ENCODE data around the gene CSKMT. TPM values are rescaled to one million over a fixed set of nuclear protein-coding genes. Genes with fewer than 3 reads are reported as not detected.

The CSKMT gene
- total and polyA plus RNA-seq, 4 donors, result 5.3 to 37.1 (median 15.4) TPM

DNA sequence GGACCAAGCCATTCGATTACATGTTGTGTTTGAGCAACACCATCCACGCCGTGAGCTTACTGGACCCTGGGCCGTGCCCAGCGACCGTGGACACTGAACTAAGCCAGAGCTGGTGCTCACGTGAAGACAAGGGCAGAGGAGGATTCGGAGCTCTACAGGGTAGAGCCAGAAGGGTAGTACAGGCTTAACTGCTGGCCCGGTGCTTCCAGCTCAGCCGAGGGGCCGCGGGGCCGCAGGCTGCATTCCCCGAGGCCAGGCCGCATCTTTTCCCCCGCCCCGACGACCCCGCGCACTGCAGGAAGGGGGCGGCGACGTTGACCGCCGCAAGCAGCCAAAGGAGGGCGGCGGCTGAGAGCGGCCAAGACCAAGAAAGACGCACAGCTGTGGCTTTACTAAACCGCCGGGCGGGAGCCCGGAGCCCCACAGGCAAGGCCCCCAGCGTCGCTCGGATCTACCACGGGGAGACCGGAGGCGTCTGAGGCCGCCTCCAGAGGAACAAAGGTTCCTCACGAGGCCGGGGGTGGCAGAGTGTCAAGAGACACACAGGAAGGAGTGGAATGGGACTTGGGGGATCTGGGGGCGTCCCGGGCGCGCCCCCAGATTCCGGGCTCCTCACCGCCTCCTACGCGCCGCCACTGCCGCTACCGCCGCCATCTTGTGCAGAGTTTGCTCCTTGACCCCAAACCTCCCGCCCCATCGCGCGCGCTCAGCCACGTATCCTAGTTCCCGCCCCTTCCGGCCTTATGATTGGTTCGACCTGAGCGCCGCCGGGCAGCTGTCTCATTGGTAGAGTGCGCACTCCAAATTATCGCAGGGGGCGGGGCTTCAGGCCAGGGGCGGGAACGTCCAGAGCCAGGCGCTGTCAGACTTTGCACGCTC is 18.9 kb upstream of the CSKMT start, which contains the start of gene GANAB:
GANAB (minus strand) TSS at position 668 of the 879 bp plus-strand sequence; CDS start at position 654, 14 bp downstream.
- no peaks in the 10 kb centered on the region for H3K27me3 ChIP-seq (ENCODE audit: control insufficient read depth in 3 of 3, insufficient read depth in 3 of 3, low read length in 2 of 3)
- peak; percentile 98 for ATAC-seq (ENCODE audit: insufficient read depth, low FRiP score)

DNA sequence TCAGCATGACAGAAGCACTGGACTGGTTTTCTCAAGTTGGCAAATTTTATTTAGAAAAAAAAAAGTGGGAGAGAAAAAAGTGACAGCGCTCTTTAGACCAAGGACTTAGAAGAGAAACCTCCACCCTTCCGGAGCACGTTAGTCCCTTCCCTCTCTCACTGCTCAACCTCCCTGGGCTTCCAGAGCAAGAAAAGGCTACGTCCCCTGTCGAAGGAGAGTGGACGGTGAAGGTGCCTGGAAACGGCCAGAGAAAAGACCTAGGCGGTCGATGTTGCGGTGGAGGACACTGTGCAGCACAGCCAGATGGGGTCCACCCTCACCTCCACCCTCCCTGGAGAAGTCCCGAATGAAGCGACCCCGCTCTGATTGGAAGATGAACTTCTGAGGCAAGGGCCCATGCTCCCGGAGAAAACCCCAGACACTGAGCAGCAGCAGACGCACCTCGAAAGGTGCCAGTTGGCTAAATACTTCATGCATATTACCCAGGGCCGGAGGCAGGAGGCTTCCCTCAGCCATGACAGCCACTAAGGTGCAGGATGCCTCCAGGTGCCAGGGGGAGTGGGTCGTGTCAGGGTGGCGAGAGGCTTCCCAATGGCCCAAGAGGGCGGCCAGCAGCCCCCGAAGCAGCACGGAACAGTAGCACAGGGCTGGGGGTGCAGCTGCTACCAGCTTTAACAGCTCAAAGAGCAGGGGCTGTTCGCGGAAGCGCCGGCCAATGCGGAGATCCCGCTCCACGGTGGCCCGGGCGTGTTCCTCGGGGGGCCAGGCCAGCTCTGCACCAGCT is 18.1 kb upstream of the CSKMT start:
- Histone ChIP-seq H3K27me3 (ENCODE audit: control insufficient read depth in 3 of 3, insufficient read depth in 3 of 3, low read length in 2 of 3) (no peaks in the 10 kb centered on the region), H3K9me3 (ENCODE audit: control insufficient read depth in 4 of 4, insufficient read depth in 3 of 4, low read length in 3 of 4) (no peaks in the 10 kb centered on the region), H3K27ac (ENCODE audit: low read depth in 1 of 2, low read length in 1 of 2) (peak overlapping the region in 1 of 2 donors; percentile 55), H3K36me3 (ENCODE audit: control insufficient read depth in 4 of 4, insufficient read depth in 4 of 4, low read length in 4 of 4) (peaks cover 0 to 24% (median 18%) of the 10 kb centered on the region in 4 donors), H3K4me3 (no peak overlapping the region), H3K9ac (ENCODE audit: insufficient read depth in 1 of 2, low read length in 2 of 2) (peak overlapping the region in 1 of 2 donors; percentile 23), H3K4me1 (ENCODE audit: control insufficient read depth in 5 of 5, insufficient read depth in 5 of 5, low read length in 5 of 5) (peaks cover 0 to 20% (median 6%) of the 10 kb centered on the region in 5 donors)
- TF ChIP-seq, protein P1, sequence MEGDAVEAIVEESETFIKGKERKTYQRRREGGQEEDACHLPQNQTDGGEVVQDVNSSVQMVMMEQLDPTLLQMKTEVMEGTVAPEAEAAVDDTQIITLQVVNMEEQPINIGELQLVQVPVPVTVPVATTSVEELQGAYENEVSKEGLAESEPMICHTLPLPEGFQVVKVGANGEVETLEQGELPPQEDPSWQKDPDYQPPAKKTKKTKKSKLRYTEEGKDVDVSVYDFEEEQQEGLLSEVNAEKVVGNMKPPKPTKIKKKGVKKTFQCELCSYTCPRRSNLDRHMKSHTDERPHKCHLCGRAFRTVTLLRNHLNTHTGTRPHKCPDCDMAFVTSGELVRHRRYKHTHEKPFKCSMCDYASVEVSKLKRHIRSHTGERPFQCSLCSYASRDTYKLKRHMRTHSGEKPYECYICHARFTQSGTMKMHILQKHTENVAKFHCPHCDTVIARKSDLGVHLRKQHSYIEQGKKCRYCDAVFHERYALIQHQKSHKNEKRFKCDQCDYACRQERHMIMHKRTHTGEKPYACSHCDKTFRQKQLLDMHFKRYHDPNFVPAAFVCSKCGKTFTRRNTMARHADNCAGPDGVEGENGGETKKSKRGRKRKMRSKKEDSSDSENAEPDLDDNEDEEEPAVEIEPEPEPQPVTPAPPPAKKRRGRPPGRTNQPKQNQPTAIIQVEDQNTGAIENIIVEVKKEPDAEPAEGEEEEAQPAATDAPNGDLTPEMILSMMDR (IDR thresholded peaks at IDR 0.05; ENCODE audit: control extremely low read depth, extremely low read depth), result no peak
- WGBS, 2 donors, result 66 to 73% methylated on average over 32 of the region's 32 CpGs
- no peak for DNase-seq
- no peak for ATAC-seq (ENCODE audit: insufficient read depth, low FRiP score)

More for the DNA sequence above, 18.9 kb upstream of the CSKMT start, which contains the start of gene GANAB:
- DNase-seq, result peak; percentile 99
- H3K4me3 ChIP-seq, result peak within 1 kb of the TSS; percentile 81
- H3K27ac ChIP-seq (ENCODE audit: low read depth in 1 of 2, low read length in 1 of 2), result peak within 1 kb of the TSS; percentile 92
- no peaks in the 10 kb centered on the region for H3K9me3 ChIP-seq (ENCODE audit: control insufficient read depth in 4 of 4, insufficient read depth in 3 of 4, low read length in 3 of 4)
- 0% methylated on average over 72 to 73 of the region's 73 CpGs for WGBS, 2 donors
- peak within 1 kb of the TSS; percentile 80 to 89 for H3K9ac ChIP-seq (ENCODE audit: insufficient read depth in 1 of 2, low read length in 2 of 2)
- peaks cover 0 to 24% (median 18%) of the 10 kb centered on the region in 4 donors for H3K36me3 ChIP-seq (ENCODE audit: control insufficient read depth in 4 of 4, insufficient read depth in 4 of 4, low read length in 4 of 4)
- H3K4me1 ChIP-seq (ENCODE audit: control insufficient read depth in 5 of 5, insufficient read depth in 5 of 5, low read length in 5 of 5), result peaks cover 0 to 14% (median 6%) of the 10 kb centered on the region in 5 donors
- TF ChIP-seq, protein P1 (IDR thresholded peaks at IDR 0.05; ENCODE audit: control extremely low read depth, extremely low read depth), result no peak

DNA sequence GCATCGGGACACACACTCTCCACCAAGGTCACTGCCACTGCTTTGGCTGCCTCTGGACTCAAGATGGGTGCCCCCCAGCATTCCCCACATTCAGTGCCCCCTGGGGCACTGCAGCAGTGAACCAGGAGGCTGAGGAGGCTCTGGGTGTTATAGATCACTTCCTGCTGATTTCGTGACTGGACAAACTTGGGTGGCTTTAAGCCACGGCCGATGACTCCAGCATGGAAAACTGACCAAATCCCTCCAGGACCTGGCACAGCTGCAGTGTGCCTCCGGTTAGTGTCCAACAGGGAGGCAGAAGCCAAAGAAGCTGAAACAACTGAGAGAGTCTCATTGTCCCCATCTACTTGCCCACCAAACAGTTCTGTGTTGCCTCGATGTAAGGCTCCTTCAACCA is 17.5 kb upstream of the CSKMT start:
- H3K27me3 ChIP-seq (ENCODE audit: control insufficient read depth in 3 of 3, insufficient read depth in 3 of 3, low read length in 2 of 3), result no peaks in the 10 kb centered on the region
- peaks cover 0 to 24% (median 18%) of the 10 kb centered on the region in 4 donors for H3K36me3 ChIP-seq (ENCODE audit: control insufficient read depth in 4 of 4, insufficient read depth in 4 of 4, low read length in 4 of 4)
- no peaks in the 10 kb centered on the region for H3K9me3 ChIP-seq (ENCODE audit: control insufficient read depth in 4 of 4, insufficient read depth in 3 of 4, low read length in 3 of 4)
- no peak overlapping the region for H3K4me3 ChIP-seq
- DNase-seq (no peak), ATAC-seq (ENCODE audit: insufficient read depth, low FRiP score) (no peak)
- peaks cover 0 to 25% (median 6%) of the 10 kb centered on the region in 5 donors for H3K4me1 ChIP-seq (ENCODE audit: control insufficient read depth in 5 of 5, insufficient read depth in 5 of 5, low read length in 5 of 5)
- H3K9ac ChIP-seq (ENCODE audit: insufficient read depth in 1 of 2, low read length in 2 of 2), result no peak overlapping the region
- TF ChIP-seq, protein P1 (IDR thresholded peaks at IDR 0.05; ENCODE audit: control extremely low read depth, extremely low read depth), result no peak
- WGBS, 2 donors, result 89 to 91% methylated on average over 6 of the region's 6 CpGs
- no peak overlapping the region for H3K27ac ChIP-seq (ENCODE audit: low read depth in 1 of 2, low read length in 1 of 2)
